T-cell (primary cell): ENCODE results near the gene CCDC194. TPM values are rescaled to one million over a fixed set of nuclear protein-coding genes. Genes with fewer than 3 reads are reported as not detected.
A peak's percentile ranks its signal among the peaks of the same experiment; 100 is the strongest.

Experiments
- ATAC-seq, 4 experiments: fragments of 200-7000 bp in 3 of 4; fragments of 150-1000 bp in 1 of 4; cut with Tn5 transposase; replicated peaks in 1 of 4; 1 replicate in 3 of 4; 2 replicates in 1 of 4; pipeline ENCODE4 v1.10.0; 2021; ENCODE audit warnings: moderate library complexity in 3 of 4, mild to moderate bottlenecking in 2 of 4, moderate number of reproducible peaks in 1 of 4
- CTCF ChIA-PET, 2 donors: fragments of 300-600 bp; sonication (Branson Sonifier 250); formaldehyde crosslinking; loops; one replicate each; lab custom pipeline; 2022; ENCODE audit warnings: antibody characterized with exemption in 2 of 2; lab: Charles Lee
- POLR2A ChIA-PET, 2 donors: fragments of 300-600 bp; sonication (Branson Sonifier 250); formaldehyde crosslinking; loops; one replicate each; lab custom pipeline; 2022; ENCODE audit warnings: antibody characterized with exemption in 2 of 2; lab: Charles Lee
- DNase-seq, 35 experiments: peaks; one replicate each; pipeline versions ENCODE4 v3.0.0 to v3.0.0-alpha.2; 2013 to 2023
- H3K27ac ChIP-seq: one replicate; pipeline ENCODE4 v1.5.1; 2013; ENCODE audit warnings: low read length
- H3K27me3 ChIP-seq, 2 experiments: replicated peaks in 1 of 2; 1 replicate in 1 of 2; 2 replicates in 1 of 2; pipeline versions ENCODE4 v1.6.1 to v1.7.0; 2013; ENCODE audit warnings: low read length in 1 of 2, mixed read lengths in 1 of 2; ENCODE audit not compliant: control insufficient read depth in 2 of 2, insufficient read depth in 2 of 2; ENCODE audit errors: extremely low read depth in 1 of 2
- H3K36me3 ChIP-seq, 2 donors: 1 replicate in 1 of 2; 2 replicates in 1 of 2; pipeline versions ENCODE4 v1.6.1 to v1.7.0; 2013; ENCODE audit warnings: low read length in 1 of 2; ENCODE audit not compliant: control insufficient read depth in 2 of 2, insufficient read depth in 1 of 2; ENCODE audit errors: extremely low read depth in 1 of 2
- H3K4me1 ChIP-seq, 2 experiments: 1 replicate in 1 of 2; 2 replicates in 1 of 2; pipeline versions ENCODE4 v1.6.1 to v1.7.0; 2013; ENCODE audit warnings: low read length in 2 of 2, mixed read lengths in 1 of 2; ENCODE audit not compliant: insufficient read depth in 2 of 2, control insufficient read depth in 1 of 2; ENCODE audit errors: extremely low read depth in 1 of 2
- H3K4me3 ChIP-seq, 2 donors: 1 replicate in 1 of 2; 2 replicates in 1 of 2; pipeline versions ENCODE4 v1.5.1 to v1.7.0; 2013; ENCODE audit warnings: mild to moderate bottlenecking in 2 of 2, low read length in 1 of 2, moderate library complexity in 1 of 2; ENCODE audit not compliant: control insufficient read depth in 1 of 2; ENCODE audit errors: extremely low read depth in 1 of 2
- H3K9me3 ChIP-seq: 2 replicates; pipeline ENCODE4 v1.7.0; 2013
- H3K27ac Mint-ChIP-seq, 2 donors: one replicate each; pipeline ENCODE4 v1.8.0; 2020 to 2021; ENCODE audit warnings: mild to moderate bottlenecking in 2 of 2, mixed read lengths in 2 of 2
- H3K27me3 Mint-ChIP-seq, 2 donors: one replicate each; pipeline ENCODE4 v1.8.0; 2021 to 2022; ENCODE audit warnings: mixed read lengths in 2 of 2
- H3K36me3 Mint-ChIP-seq: one replicate; pipeline ENCODE4 v1.8.0; 2021; ENCODE audit warnings: mixed read lengths
- H3K4me1 Mint-ChIP-seq, 3 donors: one replicate each; pipeline ENCODE4 v1.8.0; 2020 to 2022; ENCODE audit warnings: mixed read lengths in 3 of 3, mild to moderate bottlenecking in 1 of 3
- H3K4me3 Mint-ChIP-seq, 3 donors: one replicate each; pipeline ENCODE4 v1.8.0; 2020 to 2022; ENCODE audit warnings: mild to moderate bottlenecking in 3 of 3, mixed read lengths in 3 of 3, moderate library complexity in 3 of 3
- H3K9me3 Mint-ChIP-seq, 3 donors: one replicate each; pipeline ENCODE4 v1.8.0; 2020 to 2022; ENCODE audit warnings: mixed read lengths in 3 of 3
- WGBS: methylation state at CpG from one replicate; pipeline ENCODE4 v1.1.5; 2013; ENCODE audit warnings: missing lambda C conversion rate; ENCODE audit not compliant: insufficient coverage; 5-methylcytosine and 5-hydroxymethylcytosine counted together
- total RNA-seq, 35 experiments: library from RNA in 6 of 35; stranded (reverse) in 6 of 35; fragments of 120-200 nt in 1 of 35; gene quantifications; one replicate each; pipeline versions ENCODE4 v1.2.1 to v1.2.4 and lab custom pipeline; 2013 to 2026

The CCDC194 gene
- total RNA-seq, 5 donors from 2014 or later (not counting 1 experiment from before 2014, with no cell fraction given): 1.4 to 3.3 (median 2.6) TPM

DNA sequence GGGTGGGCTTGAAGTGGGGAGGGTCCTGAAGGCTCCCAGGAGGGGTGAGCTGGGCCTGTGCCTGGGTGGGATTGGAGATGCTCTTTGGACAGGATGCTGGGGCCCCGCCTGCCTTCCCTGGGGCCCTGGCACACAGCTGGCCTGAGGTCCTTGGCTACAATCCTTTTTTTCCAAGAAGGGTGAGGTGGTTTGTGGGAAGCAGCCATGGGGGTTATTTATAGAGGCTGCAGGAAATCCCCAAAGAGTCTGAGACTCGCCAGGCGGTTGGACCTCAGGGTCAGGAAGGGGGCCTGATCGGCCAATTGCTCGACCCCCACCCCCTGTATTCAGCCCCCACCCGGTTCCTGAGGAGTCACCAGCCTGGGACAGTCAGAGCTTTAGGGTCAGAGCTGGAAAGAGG, 46.6 kb downstream of the CCDC194 start:
- peaks cover 0 to 4% of the 10 kb centered on the region in 2 donors for H3K36me3 ChIP-seq
- H3K4me1 ChIP-seq: peaks cover 0 to 12% of the 10 kb centered on the region in 2 experiments
- ChIA-PET CTCF (interaction anchor here (0.9 to 1.6 kb wide), 4 partner anchors 37 to 42 kb away, joined by 3 to 4 read pairs (median 4); partner anchors contain the start of gene DDA1 (in 1 of the 2)), POLR2A (no interaction called here)
- H3K36me3 Mint-ChIP-seq: no peaks in the 10 kb centered on the region
- H3K9me3 ChIP-seq: no peaks in the 10 kb centered on the region
- 57% methylated on average over 2 of the region's 6 CpGs for WGBS
- peaks cover 2 to 49% of the 10 kb centered on the region in 2 experiments for H3K27me3 ChIP-seq
- no peaks in the 10 kb centered on the region for H3K9me3 Mint-ChIP-seq
- no peak overlapping the region for H3K27ac Mint-ChIP-seq
- ATAC-seq (no peak), DNase-seq (no peak)
- H3K27ac ChIP-seq: no peak overlapping the region
- H3K4me3 Mint-ChIP-seq: no peak overlapping the region
- peaks cover 20% of the 10 kb centered on the region in 2 donors for H3K27me3 Mint-ChIP-seq
- peaks cover 9 to 15% (median 10%) of the 10 kb centered on the region in 3 donors for H3K4me1 Mint-ChIP-seq
- H3K4me3 ChIP-seq: no peak overlapping the region

DNA sequence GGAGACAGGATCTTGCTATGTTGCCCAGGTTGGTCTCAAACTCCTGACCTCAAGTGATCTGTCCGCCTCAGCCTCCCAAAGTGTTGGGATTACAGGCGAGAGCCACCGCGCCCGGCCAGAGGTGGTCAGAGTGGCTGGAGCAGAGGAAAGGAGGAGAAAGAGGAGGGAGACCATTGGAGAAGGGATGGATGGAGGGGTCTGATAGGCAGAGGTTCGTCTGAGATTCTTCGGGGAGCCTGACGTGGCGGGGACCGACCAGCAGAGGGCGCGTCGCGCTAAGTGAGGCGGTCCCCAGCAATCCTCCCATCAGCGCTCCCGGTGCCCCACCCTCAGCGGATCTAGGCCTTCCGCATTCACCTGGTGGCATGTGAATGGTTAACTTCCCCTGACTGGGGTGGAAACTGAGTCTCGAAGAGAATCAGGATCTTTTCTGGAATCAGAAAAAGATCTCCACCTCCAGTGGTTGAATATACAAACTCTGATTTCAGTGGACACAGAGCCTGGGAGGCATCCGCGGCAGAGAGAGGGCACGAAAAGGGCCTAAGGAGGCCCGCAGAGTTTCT, 47.8 kb downstream of the CCDC194 start:
- Mint-ChIP-seq H3K9me3 (no peaks in the 10 kb centered on the region), H3K4me3 (no peak overlapping the region), H3K36me3 (no peaks in the 10 kb centered on the region), H3K27ac (peak overlapping the region in 1 of 2 donors; percentile 49), H3K27me3 (peaks cover 13 to 14% of the 10 kb centered on the region in 2 donors), H3K4me1 (peaks cover 5 to 13% (median 5%) of the 10 kb centered on the region in 3 donors)
- peak in 33 of 35 experiments; percentile 27 to 85 (median 64) for DNase-seq
- Histone ChIP-seq H3K9me3 (no peaks in the 10 kb centered on the region), H3K4me1 (peaks cover 0 to 7% of the 10 kb centered on the region in 2 experiments), H3K36me3 (peaks cover 4 to 5% of the 10 kb centered on the region in 2 donors), H3K27ac (no peak overlapping the region), H3K4me3 (no peak overlapping the region), H3K27me3 (peaks cover 2 to 38% of the 10 kb centered on the region in 2 experiments)
- POLR2A ChIA-PET: no interaction called here
- CTCF ChIA-PET: interaction anchor here (0.6 to 0.7 kb wide), 6 partner anchors 25 to 753 kb away, joined by 3 to 9 read pairs (median 3); no protein-coding TSS in a partner anchor
- WGBS: 23% methylated on average over 19 of the region's 24 CpGs
- ATAC-seq: peak; percentile 94 to 96 (median 96)

DNA sequence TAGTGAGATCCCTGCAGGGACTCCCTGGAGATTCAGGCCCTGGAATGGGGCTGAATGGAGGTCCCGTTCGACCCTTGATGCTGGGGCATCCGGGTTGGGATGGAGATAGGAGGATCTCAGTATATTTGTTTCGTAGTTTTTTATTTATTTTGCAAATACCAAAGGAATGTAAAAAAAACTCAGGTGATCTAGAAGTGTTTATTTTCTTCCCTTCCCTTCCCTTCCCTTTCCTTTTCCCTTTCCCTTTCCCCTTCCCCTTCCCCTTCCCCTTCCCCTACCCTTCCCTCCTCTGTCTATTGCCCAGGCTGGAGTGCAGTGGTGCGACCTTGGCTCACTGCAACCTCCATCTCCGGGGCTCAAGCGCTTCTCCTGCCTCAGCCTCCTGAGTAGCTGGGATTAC, 52.2 kb downstream of the CCDC194 start:
- peaks cover 18 to 26% (median 23%) of the 10 kb centered on the region in 3 donors for H3K4me1 Mint-ChIP-seq
- peaks cover 4 to 8% of the 10 kb centered on the region in 2 donors for H3K36me3 ChIP-seq
- H3K4me1 ChIP-seq: peaks cover 5 to 23% of the 10 kb centered on the region in 2 experiments
- H3K27me3 ChIP-seq: peaks cover 0 to 6% of the 10 kb centered on the region in 2 experiments
- ATAC-seq (no peak), DNase-seq (no peak)
- H3K27ac ChIP-seq: no peak overlapping the region
- H3K4me3 Mint-ChIP-seq: no peak overlapping the region
- H3K9me3 Mint-ChIP-seq: no peaks in the 10 kb centered on the region
- CTCF ChIA-PET: no interaction called here
- WGBS: 100% methylated on average over 3 of the region's 7 CpGs
- no peak overlapping the region for H3K27ac Mint-ChIP-seq
- POLR2A ChIA-PET: no interaction called here
- no peaks in the 10 kb centered on the region for H3K9me3 ChIP-seq
- no peaks in the 10 kb centered on the region for H3K27me3 Mint-ChIP-seq
- H3K36me3 Mint-ChIP-seq: no peaks in the 10 kb centered on the region
- H3K4me3 ChIP-seq: no peak overlapping the region

DNA sequence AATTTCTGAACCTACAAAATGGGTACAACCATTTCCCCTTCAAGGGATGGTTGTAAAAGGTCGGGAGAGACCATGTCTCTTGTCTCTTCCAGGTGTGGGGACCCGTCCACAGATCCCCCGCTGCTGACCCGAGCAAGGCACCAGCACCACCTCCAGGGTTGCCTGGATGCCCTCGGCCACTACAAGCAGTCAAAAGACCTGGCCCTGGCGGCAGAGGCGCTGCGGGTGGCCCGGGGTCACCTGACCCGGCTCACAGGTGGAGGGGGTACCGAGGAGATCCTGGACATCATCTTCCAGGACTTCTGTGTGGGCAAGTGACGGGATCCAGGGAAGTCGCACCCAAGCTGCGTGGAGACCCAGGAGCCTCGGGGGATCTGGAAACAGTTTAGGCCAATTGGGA, 52.6 kb downstream of the CCDC194 start:
- ATAC-seq: no peak
- DNase-seq: no peak
- WGBS: 93% methylated on average over 14 of the region's 15 CpGs
- H3K4me1 ChIP-seq: peaks cover 5 to 27% of the 10 kb centered on the region in 2 experiments
- no peaks in the 10 kb centered on the region for H3K9me3 Mint-ChIP-seq
- peaks cover 4 to 8% of the 10 kb centered on the region in 2 donors for H3K36me3 ChIP-seq
- H3K4me3 ChIP-seq: no peak overlapping the region
- peaks cover 0 to 5% of the 10 kb centered on the region in 2 experiments for H3K27me3 ChIP-seq
- H3K36me3 Mint-ChIP-seq: no peaks in the 10 kb centered on the region
- H3K27ac Mint-ChIP-seq: no peak overlapping the region
- no peaks in the 10 kb centered on the region for H3K27me3 Mint-ChIP-seq
- no peak overlapping the region for H3K4me3 Mint-ChIP-seq
- no peak overlapping the region for H3K27ac ChIP-seq
- H3K4me1 Mint-ChIP-seq: peaks cover 19 to 28% (median 25%) of the 10 kb centered on the region in 3 donors
- ChIA-PET CTCF (interaction anchor here in 1 of 2 donors (0.7 kb wide), 1 partner anchor 43 kb away, joined by 4 read pairs; no protein-coding TSS in a partner anchor), POLR2A (no interaction called here)
- no peaks in the 10 kb centered on the region for H3K9me3 ChIP-seq

DNA sequence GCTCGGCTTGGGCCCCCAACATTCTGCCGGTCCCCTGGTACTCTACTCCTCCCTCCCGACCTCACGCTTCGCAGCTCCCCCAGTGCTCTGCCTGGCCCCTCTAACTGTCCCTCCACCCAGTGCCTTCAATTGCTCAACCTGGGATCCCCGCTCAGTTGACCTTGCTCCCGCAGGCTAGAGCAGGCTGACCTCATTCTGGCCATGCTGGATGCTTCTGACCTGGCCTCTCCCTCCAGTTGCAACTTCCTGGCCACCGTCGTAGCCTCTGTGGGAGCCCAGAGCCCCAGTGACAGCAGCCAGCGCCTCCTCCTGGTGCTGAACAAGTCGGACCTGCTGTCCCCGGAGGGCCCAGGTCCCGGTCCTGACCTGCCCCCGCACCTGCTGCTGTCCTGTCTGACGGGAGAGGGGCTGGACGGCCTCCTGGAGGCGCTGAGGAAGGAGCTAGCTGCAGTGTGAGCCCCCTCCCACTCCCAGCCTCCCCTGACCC, 53.1 kb downstream of the CCDC194 start:
- CTCF ChIA-PET: interaction anchor here in 1 of 2 donors (0.7 kb wide), 1 partner anchor 44 kb away, joined by 4 read pairs; no protein-coding TSS in a partner anchor
- Mint-ChIP-seq H3K36me3 (no peaks in the 10 kb centered on the region), H3K27me3 (no peaks in the 10 kb centered on the region), H3K9me3 (no peaks in the 10 kb centered on the region), H3K4me1 (peaks cover 17 to 24% (median 22%) of the 10 kb centered on the region in 3 donors), H3K4me3 (no peak overlapping the region), H3K27ac (no peak overlapping the region)
- POLR2A ChIA-PET: no interaction called here
- WGBS: 97% methylated on average over 13 of the region's 17 CpGs
- Histone ChIP-seq H3K4me1 (peaks cover 5 to 25% of the 10 kb centered on the region in 2 experiments), H3K27ac (no peak overlapping the region), H3K27me3 (peaks cover 0 to under 1% of the 10 kb centered on the region in 2 experiments), H3K4me3 (no peak overlapping the region), H3K36me3 (peaks cover 4 to 8% of the 10 kb centered on the region in 2 donors), H3K9me3 (no peaks in the 10 kb centered on the region)
- DNase-seq (no peak), ATAC-seq (no peak)
